GM23338 (cell line): ENCODE results near the gene CPD. TPM values are rescaled to one million over a fixed set of nuclear protein-coding genes. Genes with fewer than 3 reads are reported as not detected.
"Not testable (repeated sequence)": the region's sequence is repeated elsewhere in the genome, so short reads cannot be mapped to it uniquely, and the experiment has no call there.

Experiments
- ATAC-seq: fragments of 200-7000 bp; cut with Tn5 transposase; 3 replicates; pipeline ENCODE4 v1.9.1; 2020
- DNase-seq: peaks from one replicate; pipeline ENCODE4 v3.0.0-alpha.2; 2015; ENCODE audit warnings: low spot score
- H2AFZ ChIP-seq: fragments of 200-600 bp; sonication (generic); 2 replicates; pipeline ENCODE4 v1.8.0; 2016; ENCODE audit warnings: antibody characterized with exemption, mild to moderate bottlenecking, moderate library complexity
- H3F3A ChIP-seq: fragments of 200-600 bp; sonication (generic); replicated peaks from 2 replicates; pipeline ENCODE4 v1.8.0; 2017; ENCODE audit warnings: antibody characterized with exemption, mixed run types, low read depth
- H3K27ac ChIP-seq: fragments of 200-600 bp; sonication (generic); 2 replicates; pipeline ENCODE4 v1.6.1; 2016; ENCODE audit warnings: low read depth
- H3K27me3 ChIP-seq: fragments of 200-600 bp; sonication (generic); 2 replicates; pipeline ENCODE4 v1.8.0; 2016; ENCODE audit warnings: mild to moderate bottlenecking, mixed run types, moderate library complexity; ENCODE audit not compliant: insufficient read depth
- H3K36me3 ChIP-seq: fragments of 200-600 bp; sonication (generic); 2 replicates; pipeline ENCODE4 v1.8.0; 2016; ENCODE audit warnings: mild to moderate bottlenecking; ENCODE audit not compliant: insufficient read depth
- H3K4me1 ChIP-seq: fragments of 200-600 bp; sonication (generic); 2 replicates; pipeline ENCODE4 v1.8.0; 2016; ENCODE audit warnings: mild to moderate bottlenecking, moderate library complexity; ENCODE audit not compliant: insufficient read depth
- H3K4me2 ChIP-seq: fragments of 200-600 bp; sonication (generic); 2 replicates; pipeline ENCODE4 v1.7.1; 2017; ENCODE audit warnings: mixed run types
- H3K4me3 ChIP-seq: fragments of 200-600 bp; sonication (generic); 2 replicates; pipeline ENCODE4 v1.6.1; 2016; ENCODE audit warnings: mixed run types
- H3K79me2 ChIP-seq: fragments of 200-600 bp; sonication (generic); replicated peaks from 2 replicates; pipeline ENCODE4 v1.8.0; 2017; ENCODE audit warnings: mild to moderate bottlenecking; ENCODE audit not compliant: insufficient read depth
- H3K9me2 ChIP-seq: fragments of 200-600 bp; sonication (generic); 2 replicates; pipeline ENCODE4 v1.8.0; 2017; ENCODE audit not compliant: insufficient read depth
- H4K20me1 ChIP-seq: fragments of 200-600 bp; sonication (generic); replicated peaks from 2 replicates; pipeline ENCODE4 v1.8.0; 2017; ENCODE audit warnings: mild to moderate bottlenecking; ENCODE audit not compliant: insufficient read depth
- H3K27ac Mint-ChIP-seq: 2 replicates; pipeline ENCODE4 v1.8.0; 2020; ENCODE audit warnings: inconsistent platforms, mild to moderate bottlenecking, moderate library complexity, mixed read lengths
- H3K27me3 Mint-ChIP-seq: 3 replicates; pipeline ENCODE4 v1.8.0; 2022; ENCODE audit warnings: low read depth, mild to moderate bottlenecking, moderate library complexity, mixed read lengths, inconsistent platforms; ENCODE audit not compliant: insufficient read depth, poor library complexity
- H3K36me3 Mint-ChIP-seq: 3 replicates; pipeline ENCODE4 v1.8.0; 2021; ENCODE audit warnings: low read depth, mild to moderate bottlenecking, inconsistent platforms, moderate library complexity, mixed read lengths
- H3K4me1 Mint-ChIP-seq: 3 replicates; pipeline ENCODE4 v1.8.0; 2020; ENCODE audit warnings: mild to moderate bottlenecking, inconsistent platforms, mixed read lengths
- H3K4me3 Mint-ChIP-seq: 3 replicates; pipeline ENCODE4 v1.8.0; 2021; ENCODE audit warnings: moderate library complexity, mild to moderate bottlenecking, inconsistent platforms, mixed read lengths
- H3K9me3 Mint-ChIP-seq: 3 replicates; pipeline ENCODE4 v1.8.0; 2020; ENCODE audit warnings: moderate library complexity, mild to moderate bottlenecking, inconsistent platforms, mixed read lengths
- CREB1 ChIP-seq: fragments of 250-450 bp; sonication (Bioruptor Pico); IDR thresholded peaks from 2 replicates; pipeline ENCODE4 v1.5.0; 2020; ENCODE audit warnings: low read depth, mild to moderate bottlenecking, moderate library complexity
- EZH2 ChIP-seq: fragments of 200-600 bp; sonication (generic); IDR thresholded peaks from one replicate; pipeline ENCODE4 v1.8.0; 2017; ENCODE audit warnings: antibody characterized with exemption, mild to moderate bottlenecking, low read depth; ENCODE audit not compliant: unreplicated experiment
- EZH2phosphoT487 ChIP-seq: fragments of 200-600 bp; sonication (generic); IDR thresholded peaks from one replicate; pipeline ENCODE4 v1.8.1; 2018; ENCODE audit warnings: antibody characterized with exemption; ENCODE audit not compliant: unreplicated experiment
- JUNB ChIP-seq: IDR thresholded peaks from one replicate; pipeline ENCODE4 v1.6.1; 2016; ENCODE audit warnings: antibody characterized with exemption; ENCODE audit not compliant: unreplicated experiment
- POLR2AphosphoS5 ChIP-seq: IDR thresholded peaks from 2 replicates; pipeline ENCODE4 v1.6.1; 2016; ENCODE audit warnings: antibody characterized with exemption, low read depth
- STAT1 ChIP-seq: IDR thresholded peaks from one replicate; pipeline ENCODE4 v1.6.1; 2016; ENCODE audit warnings: antibody characterized with exemption; ENCODE audit not compliant: unreplicated experiment
- ZNF114 ChIP-seq: fragments of 250-450 bp; sonication (Bioruptor Pico); IDR thresholded peaks from 2 replicates; pipeline ENCODE4 v1.5.0; 2020; ENCODE audit warnings: mild to moderate bottlenecking, moderate library complexity
- ZNF331 ChIP-seq: fragments of 250-450 bp; sonication (Bioruptor Pico); IDR thresholded peaks from 2 replicates; pipeline ENCODE4 v1.5.0; 2020; ENCODE audit warnings: low read depth, mild to moderate bottlenecking, moderate library complexity
- polyA plus RNA-seq: library from polyadenylated mRNA; unstranded; fragments of >200 nt; fragmentation: Nextera tagmentation; extraction: Ambion mirVana; gene quantifications from 2 replicates; pipeline ENCODE4 v1.2.1, GENCODE V29; 2016
- total RNA-seq: library from RNA; depleted of rRNA; stranded (reverse); fragments of >200 nt; shearing (Covaris generic); gene quantifications from 2 replicates; pipeline ENCODE4 v1.2.3, GENCODE V29; 2014
- TF ChIP-seq, protein P1 (sequence below), 2 experiments: fragments of 200-600 bp in 1 of 2; sonication (generic) in 1 of 2; conservative IDR thresholded peaks; 2 replicates each; pipeline versions ENCODE4 v1.5.1 to v1.6.1; 2016 to 2017; ENCODE audit warnings: antibody characterized with exemption in 2 of 2, low read depth in 2 of 2, mild to moderate bottlenecking in 2 of 2, moderate library complexity in 1 of 2
- TF ChIP-seq, protein P2 (sequence below): IDR thresholded peaks from one replicate; pipeline ENCODE4 v1.6.1; 2018; ENCODE audit warnings: antibody characterized with exemption; ENCODE audit not compliant: unreplicated experiment
- TF ChIP-seq, protein P3 (sequence below): fragments of 250-450 bp; sonication (Bioruptor Pico); IDR thresholded peaks from 2 replicates; pipeline ENCODE4 v1.5.0; 2020; ENCODE audit warnings: mild to moderate bottlenecking, moderate library complexity

The CPD gene
- total and polyA plus RNA-seq, 2 experiments from 2014 or later: 6.2 to 57.8 TPM

DNA sequence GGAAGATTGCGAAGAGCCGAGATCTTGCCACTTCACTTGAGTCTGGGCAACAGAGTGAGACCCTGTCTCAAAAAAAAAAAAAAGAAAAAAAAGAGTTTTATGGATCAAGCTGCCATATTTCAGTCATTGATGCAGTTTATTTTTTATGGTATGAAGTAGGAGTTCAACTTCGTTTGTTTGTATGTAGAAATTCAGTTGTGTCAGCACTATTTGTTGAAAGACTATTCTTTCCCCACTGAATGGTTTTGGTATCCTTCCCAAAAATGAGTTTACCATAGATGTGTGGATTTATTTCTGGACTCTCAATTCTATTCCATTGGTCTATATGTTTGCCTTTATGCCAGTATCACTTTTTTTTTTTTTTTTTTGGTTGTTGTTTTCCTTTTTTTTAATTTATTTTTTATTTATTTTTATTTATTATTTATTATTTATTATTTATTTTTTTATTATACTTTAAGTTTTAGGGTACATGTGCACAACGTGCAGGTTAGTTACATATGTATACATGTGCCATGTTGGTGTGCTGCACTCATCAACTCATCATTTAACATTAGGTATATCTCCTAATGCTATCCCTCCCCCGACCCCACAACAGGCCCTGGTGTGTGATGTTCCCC lies 80.2 kb downstream of the CPD start:
- peaks cover 49% of the 10 kb centered on the region for H3K36me3 Mint-ChIP-seq
- H3K36me3 ChIP-seq: peaks cover 16% of the 10 kb centered on the region; the same call in 1 of the 2 replicates
- H3K27ac ChIP-seq, H3K4me3 ChIP-seq, H3K27ac Mint-ChIP-seq, H3K4me2 ChIP-seq, DNase-seq, H3K4me3 Mint-ChIP-seq, H4K20me1 ChIP-seq, H3K27me3 ChIP-seq, H3K27me3 Mint-ChIP-seq, H3K9me3 Mint-ChIP-seq, ATAC-seq, H3K9me2 ChIP-seq, H2AFZ ChIP-seq, H3K79me2 ChIP-seq, H3K4me1 ChIP-seq, H3K4me1 Mint-ChIP-seq, H3F3A ChIP-seq: not testable (repeated sequence)

DNA sequence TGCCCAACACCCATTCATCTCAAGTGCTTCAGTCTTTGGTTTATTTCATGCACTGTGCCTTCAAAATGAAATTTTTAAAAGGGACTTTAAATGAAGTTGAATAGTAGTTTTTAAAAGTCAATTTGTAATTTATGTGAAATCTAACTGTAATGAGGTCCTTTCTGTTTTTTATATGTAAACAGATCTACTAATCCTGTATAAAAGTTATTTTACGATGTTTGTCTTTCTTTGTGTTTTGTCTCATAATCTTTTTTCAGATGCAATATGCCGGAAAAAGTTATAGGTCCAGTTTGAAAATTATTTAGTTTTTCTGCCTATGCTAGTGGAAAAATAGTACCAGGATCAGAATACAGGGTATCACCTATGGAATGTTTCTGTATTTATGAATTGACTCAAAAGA lies 89.7 kb downstream of the CPD start:
- Histone ChIP-seq H3K4me3 (no peak overlapping the region), H3K27me3 (no peaks in the 10 kb centered on the region), H3K27ac (no peak overlapping the region), H3F3A (no peaks in the 10 kb centered on the region), H3K4me1 (no peaks in the 10 kb centered on the region), H3K36me3 (no peaks in the 10 kb centered on the region; the same call in 1 of the 2 replicates), H2AFZ (no peak overlapping the region), H3K4me2 (no peak overlapping the region), H4K20me1 (no peaks in the 10 kb centered on the region), H3K9me2 (no peaks in the 10 kb centered on the region), H3K79me2 (no peaks in the 10 kb centered on the region)
- Mint-ChIP-seq H3K4me1 (no peaks in the 10 kb centered on the region), H3K36me3 (peaks cover 7% of the 10 kb centered on the region; the same call in 2 of the 3 replicates), H3K4me3 (no peak overlapping the region), H3K27me3 (no peaks in the 10 kb centered on the region), H3K9me3 (no peaks in the 10 kb centered on the region), H3K27ac (no peak overlapping the region)
- DNase-seq: no peak
- ATAC-seq: no peak
- no peak for TF ChIP-seq POLR2AphosphoS5
- TF ChIP-seq, protein P1, sequence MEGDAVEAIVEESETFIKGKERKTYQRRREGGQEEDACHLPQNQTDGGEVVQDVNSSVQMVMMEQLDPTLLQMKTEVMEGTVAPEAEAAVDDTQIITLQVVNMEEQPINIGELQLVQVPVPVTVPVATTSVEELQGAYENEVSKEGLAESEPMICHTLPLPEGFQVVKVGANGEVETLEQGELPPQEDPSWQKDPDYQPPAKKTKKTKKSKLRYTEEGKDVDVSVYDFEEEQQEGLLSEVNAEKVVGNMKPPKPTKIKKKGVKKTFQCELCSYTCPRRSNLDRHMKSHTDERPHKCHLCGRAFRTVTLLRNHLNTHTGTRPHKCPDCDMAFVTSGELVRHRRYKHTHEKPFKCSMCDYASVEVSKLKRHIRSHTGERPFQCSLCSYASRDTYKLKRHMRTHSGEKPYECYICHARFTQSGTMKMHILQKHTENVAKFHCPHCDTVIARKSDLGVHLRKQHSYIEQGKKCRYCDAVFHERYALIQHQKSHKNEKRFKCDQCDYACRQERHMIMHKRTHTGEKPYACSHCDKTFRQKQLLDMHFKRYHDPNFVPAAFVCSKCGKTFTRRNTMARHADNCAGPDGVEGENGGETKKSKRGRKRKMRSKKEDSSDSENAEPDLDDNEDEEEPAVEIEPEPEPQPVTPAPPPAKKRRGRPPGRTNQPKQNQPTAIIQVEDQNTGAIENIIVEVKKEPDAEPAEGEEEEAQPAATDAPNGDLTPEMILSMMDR (conservative IDR thresholded peaks at IDR 0.05; ENCODE audit: low read depth in 2 of 2): no peak
- TF ChIP-seq ZNF114 (CRISPR knock-in tag): no peak
- TF ChIP-seq JUNB: no peak
- no peak for TF ChIP-seq STAT1
- TF ChIP-seq, protein P2, sequence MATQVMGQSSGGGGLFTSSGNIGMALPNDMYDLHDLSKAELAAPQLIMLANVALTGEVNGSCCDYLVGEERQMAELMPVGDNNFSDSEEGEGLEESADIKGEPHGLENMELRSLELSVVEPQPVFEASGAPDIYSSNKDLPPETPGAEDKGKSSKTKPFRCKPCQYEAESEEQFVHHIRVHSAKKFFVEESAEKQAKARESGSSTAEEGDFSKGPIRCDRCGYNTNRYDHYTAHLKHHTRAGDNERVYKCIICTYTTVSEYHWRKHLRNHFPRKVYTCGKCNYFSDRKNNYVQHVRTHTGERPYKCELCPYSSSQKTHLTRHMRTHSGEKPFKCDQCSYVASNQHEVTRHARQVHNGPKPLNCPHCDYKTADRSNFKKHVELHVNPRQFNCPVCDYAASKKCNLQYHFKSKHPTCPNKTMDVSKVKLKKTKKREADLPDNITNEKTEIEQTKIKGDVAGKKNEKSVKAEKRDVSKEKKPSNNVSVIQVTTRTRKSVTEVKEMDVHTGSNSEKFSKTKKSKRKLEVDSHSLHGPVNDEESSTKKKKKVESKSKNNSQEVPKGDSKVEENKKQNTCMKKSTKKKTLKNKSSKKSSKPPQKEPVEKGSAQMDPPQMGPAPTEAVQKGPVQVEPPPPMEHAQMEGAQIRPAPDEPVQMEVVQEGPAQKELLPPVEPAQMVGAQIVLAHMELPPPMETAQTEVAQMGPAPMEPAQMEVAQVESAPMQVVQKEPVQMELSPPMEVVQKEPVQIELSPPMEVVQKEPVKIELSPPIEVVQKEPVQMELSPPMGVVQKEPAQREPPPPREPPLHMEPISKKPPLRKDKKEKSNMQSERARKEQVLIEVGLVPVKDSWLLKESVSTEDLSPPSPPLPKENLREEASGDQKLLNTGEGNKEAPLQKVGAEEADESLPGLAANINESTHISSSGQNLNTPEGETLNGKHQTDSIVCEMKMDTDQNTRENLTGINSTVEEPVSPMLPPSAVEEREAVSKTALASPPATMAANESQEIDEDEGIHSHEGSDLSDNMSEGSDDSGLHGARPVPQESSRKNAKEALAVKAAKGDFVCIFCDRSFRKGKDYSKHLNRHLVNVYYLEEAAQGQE: no peak
- TF ChIP-seq EZH2: no peak
- TF ChIP-seq, protein P3, sequence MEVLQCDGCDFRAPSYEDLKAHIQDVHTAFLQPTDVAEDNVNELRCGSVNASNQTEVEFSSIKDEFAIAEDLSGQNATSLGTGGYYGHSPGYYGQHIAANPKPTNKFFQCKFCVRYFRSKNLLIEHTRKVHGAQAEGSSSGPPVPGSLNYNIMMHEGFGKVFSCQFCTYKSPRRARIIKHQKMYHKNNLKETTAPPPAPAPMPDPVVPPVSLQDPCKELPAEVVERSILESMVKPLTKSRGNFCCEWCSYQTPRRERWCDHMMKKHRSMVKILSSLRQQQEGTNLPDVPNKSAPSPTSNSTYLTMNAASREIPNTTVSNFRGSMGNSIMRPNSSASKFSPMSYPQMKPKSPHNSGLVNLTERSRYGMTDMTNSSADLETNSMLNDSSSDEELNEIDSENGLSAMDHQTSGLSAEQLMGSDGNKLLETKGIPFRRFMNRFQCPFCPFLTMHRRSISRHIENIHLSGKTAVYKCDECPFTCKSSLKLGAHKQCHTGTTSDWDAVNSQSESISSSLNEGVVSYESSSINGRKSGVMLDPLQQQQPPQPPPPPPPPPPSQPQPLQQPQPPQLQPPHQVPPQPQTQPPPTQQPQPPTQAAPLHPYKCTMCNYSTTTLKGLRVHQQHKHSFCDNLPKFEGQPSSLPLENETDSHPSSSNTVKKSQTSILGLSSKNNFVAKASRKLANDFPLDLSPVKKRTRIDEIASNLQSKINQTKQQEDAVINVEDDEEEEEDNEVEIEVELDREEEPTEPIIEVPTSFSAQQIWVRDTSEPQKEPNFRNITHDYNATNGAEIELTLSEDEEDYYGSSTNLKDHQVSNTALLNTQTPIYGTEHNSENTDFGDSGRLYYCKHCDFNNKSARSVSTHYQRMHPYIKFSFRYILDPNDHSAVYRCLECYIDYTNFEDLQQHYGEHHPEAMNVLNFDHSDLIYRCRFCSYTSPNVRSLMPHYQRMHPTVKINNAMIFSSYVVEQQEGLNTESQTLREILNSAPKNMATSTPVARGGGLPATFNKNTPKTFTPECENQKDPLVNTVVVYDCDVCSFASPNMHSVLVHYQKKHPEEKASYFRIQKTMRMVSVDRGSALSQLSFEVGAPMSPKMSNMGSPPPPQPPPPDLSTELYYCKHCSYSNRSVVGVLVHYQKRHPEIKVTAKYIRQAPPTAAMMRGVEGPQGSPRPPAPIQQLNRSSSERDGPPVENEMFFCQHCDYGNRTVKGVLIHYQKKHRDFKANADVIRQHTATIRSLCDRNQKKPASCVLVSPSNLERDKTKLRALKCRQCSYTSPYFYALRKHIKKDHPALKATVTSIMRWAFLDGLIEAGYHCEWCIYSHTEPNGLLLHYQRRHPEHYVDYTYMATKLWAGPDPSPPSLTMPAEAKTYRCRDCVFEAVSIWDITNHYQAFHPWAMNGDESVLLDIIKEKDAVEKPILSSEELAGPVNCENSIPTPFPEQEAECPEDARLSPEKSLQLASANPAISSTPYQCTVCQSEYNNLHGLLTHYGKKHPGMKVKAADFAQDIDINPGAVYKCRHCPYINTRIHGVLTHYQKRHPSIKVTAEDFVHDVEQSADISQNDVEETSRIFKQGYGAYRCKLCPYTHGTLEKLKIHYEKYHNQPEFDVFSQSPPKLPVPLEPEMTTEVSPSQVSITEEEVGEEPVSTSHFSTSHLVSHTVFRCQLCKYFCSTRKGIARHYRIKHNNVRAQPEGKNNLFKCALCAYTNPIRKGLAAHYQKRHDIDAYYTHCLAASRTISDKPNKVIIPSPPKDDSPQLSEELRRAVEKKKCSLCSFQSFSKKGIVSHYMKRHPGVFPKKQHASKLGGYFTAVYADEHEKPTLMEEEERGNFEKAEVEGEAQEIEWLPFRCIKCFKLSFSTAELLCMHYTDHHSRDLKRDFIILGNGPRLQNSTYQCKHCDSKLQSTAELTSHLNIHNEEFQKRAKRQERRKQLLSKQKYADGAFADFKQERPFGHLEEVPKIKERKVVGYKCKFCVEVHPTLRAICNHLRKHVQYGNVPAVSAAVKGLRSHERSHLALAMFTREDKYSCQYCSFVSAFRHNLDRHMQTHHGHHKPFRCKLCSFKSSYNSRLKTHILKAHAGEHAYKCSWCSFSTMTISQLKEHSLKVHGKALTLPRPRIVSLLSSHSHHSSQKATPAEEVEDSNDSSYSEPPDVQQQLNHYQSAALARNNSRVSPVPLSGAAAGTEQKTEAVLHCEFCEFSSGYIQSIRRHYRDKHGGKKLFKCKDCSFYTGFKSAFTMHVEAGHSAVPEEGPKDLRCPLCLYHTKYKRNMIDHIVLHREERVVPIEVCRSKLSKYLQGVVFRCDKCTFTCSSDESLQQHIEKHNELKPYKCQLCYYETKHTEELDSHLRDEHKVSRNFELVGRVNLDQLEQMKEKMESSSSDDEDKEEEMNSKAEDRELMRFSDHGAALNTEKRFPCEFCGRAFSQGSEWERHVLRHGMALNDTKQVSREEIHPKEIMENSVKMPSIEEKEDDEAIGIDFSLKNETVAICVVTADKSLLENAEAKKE (CRISPR knock-in tag): no peak
- TF ChIP-seq CREB1 (CRISPR knock-in tag): no peak
- no peak for TF ChIP-seq EZH2phosphoT487
- TF ChIP-seq ZNF331 (CRISPR knock-in tag): no peak
